SW480 (cell line): ENCODE measurements around the gene TSPAN18.

Experiments used
- DNase-seq: peaks from one replicate; pipeline ENCODE4 v3.0.0-alpha.2; 2016; ENCODE audit warnings: low spot score

Gene TSPAN18

DNA sequence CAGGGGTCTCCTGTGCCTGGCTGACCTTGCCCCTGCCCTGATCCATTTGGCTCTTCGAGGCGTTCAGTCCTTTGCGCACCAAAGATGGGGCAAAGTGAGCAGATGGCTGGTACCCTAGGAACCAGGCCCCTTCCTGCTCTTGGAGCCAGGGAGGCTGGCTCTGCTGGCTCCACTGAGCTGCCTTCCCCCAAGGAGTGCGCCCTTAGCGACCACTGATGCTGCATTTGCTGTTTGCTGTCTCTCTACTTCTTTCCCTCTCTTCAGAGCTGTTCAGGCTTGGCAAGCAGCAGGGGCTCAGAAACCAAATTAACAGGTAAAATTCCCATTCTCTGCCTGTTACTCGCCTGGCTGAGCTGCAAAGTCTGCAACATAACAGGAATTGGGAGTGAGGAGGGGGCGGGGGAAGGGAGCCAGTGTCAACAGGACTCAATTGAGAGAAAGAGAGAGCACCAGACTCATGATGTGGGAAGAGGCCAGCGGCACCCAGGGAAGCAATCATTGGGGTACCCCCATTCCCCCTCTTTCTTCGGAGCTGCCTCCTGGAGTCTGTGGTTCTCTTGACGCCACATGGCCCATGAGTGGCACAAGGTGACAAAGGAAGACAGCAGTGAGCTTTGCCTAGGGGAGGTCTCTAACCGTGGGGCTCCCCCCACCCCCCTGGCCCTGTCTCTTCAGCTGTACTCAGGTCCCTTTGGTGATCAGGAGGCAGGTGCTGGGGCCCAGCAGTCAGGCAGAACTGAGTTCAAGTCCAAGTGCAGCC is 121.6 kb downstream of the TSPAN18 start:
- no peak for DNase-seq

GRCh38 chr11:44848963-44849350 is 122.2 kb downstream of the TSPAN18 start:
- no peak for DNase-seq

DNA sequence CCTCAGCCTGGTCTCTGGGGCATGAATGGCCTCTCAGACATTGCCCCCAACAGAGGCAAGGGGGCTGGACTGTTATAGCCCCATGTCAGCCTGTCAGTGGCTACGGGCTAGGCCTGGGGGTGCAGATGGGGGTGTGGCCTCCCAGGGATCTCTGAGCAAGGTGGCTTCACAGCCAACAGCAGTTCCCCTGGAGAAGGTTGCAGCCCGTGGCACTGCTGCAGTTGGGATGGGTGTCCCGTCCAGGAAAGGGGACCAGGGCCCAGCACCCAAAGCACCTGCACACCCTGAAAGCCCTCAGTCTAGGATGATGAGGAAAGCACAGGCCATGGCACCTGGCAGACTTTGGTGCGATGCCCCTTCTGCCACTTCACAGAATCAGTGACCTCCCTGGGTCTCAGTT is 122.7 kb downstream of the TSPAN18 start:
- DNase-seq = no peak

DNA sequence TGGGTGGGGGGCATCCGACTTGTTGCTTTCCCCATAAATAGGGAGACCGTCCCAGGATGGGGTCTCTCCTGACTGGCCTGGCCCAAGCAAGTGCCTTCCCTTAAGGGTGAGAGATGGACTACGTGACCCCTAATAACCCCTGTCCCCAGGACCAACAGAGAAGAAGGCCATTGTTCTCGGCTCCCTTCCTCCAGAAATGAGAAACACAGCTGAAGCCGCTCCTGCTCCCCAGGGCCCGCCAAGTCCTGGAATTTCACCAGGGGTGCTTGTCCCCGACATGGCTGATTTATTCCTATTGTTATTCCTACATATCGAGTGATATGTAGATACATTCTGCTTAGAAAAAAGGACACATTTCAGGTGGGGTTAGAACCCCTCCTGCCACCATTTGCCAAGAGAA is 123.2 kb downstream of the TSPAN18 start:
- DNase-seq = no peak

GRCh38 chr11:44851496-44851895 is 124.7 kb downstream of the TSPAN18 start:
- no peak for DNase-seq

DNA sequence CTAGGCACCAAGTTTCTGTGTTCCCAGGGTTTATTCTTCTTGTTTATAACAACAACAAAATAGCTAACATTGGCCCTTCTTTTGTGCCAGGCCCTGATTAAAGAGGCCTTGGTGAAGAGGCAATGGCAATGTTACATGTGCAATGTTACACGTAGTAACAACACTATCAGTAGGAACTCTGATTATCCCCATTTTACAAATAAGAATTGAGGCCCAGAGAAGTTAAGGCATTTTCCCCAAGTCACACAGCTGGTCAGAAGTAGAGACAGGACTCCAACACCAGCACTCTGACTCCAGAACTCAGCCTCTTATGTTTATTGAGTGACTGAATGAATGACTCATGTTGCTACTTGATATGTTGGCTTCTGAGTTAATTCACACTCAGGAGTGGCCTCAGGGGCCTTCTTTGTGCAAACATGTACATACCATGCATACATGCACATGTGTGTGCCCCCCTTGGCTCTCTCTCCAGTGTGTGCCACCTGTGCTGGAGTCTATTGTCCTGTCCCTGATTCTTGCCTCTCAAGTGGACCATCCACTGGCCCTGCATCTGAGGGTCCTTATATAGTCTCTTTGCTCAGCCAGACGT is 125.5 kb downstream of the TSPAN18 start:
- DNase-seq = no peak

DNA sequence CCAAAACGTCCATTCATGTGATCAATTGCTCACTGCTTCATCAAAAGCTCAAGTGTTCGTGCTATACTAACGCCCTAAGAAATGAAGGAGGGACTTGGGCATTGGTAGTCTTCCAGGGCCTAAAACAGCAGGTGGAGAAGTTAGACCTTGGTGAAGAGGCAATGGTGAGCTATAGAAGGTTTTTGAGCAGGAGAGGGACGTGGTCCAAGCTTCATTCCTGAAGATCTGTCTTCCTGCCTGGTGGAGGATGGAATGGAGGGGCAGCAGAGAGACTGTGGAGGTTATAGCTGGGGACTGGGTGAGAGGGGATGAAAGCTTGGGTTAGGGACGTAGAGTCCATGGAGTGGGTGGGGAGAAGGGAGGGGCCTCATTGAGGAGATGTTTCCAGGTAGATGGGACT is 126.2 kb downstream of the TSPAN18 start:
- no peak for DNase-seq

GRCh38 chr11:44853666-44854065 is 126.9 kb downstream of the TSPAN18 start:
- DNase-seq = no peak

- peak; percentile 62 for DNase-seq
Measured at GRCh38 chr11:44854086-44854485, 127.3 kb downstream of the TSPAN18 start.

- no peak for DNase-seq
Measured at GRCh38 chr11:44854741-44855492, 128.2 kb downstream of the TSPAN18 start.

GRCh38 chr11:44855493-44855849 is 128.7 kb downstream of the TSPAN18 start:
- DNase-seq = no peak

DNA sequence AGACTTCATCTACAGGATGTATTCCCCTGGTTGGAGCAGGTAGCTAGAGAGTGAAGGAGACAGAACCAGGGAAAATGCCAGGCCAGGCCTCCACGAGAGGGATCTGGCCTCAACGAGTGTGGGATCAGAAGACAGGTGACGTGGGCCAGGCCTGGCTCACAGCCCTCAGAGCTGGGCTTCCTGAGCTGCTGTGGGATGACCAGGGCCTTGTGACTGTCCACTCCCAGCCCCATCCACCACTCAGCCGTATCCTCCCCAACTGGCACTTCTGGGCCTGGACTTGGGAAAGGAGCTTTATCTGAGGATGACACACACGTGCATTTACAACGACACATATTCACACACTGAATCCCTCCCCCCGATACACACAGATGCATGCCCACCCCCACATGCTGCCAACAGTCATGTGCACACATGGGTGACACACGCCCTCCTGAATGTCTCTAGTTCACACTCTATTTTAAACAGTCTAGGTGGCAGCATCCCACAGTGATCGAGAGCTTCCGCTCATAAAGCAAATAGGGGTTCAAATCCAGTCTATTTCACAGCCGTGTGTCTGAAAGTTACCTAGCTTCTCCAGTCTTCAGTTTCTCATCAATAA is 130.8 kb downstream of the TSPAN18 start:
- no peak for DNase-seq

DNA sequence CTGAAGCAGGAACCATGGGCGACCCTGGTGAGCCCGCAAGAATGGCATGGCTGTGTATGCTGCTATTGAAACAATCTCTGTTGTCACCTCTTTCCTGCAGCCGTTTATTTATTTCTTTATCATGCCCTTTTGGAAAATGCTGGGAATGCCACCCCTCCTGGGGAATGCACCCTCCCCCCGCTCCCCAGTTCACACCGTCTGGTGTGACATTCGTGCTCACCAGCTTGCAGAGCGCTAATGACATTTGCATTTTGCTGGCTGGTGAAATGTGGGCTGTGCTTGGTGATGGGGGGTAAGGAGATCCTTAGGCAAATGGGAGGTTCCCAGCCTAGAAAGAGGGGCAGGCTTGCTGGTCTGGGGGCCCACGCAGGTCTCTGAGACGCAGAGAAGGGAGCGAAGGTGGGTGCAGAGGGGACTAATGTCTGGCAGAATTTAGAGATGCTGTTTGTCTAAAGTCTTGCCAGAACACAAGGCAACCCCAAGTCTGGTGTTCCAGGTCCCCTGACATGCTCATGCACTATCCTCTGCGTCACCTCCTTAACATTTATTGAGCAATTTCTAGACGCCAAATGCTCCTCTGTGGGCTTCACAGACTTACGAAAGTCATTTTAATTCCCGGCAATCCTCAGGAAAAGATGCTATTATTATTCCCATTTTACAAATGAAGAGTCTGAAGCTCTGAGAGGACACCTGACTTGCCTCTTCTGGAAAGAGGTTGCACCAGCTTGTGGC is 132.2 kb downstream of the TSPAN18 start:
- DNase-seq = no peak

DNA sequence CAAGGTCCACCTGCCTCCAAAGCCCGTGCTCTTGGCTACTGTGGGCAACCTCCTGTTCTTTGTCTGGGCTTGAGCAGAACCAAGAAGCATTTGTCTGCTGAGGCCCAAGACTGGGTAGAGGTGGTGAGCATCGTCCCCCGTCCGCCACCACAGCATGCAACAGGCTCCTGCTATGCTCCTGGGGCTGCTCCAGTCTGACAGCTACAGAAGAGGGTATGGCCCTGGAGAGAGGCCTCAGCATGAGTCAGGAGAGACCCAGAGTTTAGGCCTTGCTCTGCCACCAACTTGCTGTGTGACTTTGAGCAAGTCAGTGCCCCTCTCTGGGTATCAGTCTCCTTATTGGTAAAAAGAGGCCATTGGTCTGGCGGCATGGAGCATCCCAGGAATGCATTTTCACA is 132.8 kb downstream of the TSPAN18 start:
- DNase-seq = no peak

GRCh38 chr11:44860346-44860745 is 133.6 kb downstream of the TSPAN18 start:
- no peak for DNase-seq

DNA sequence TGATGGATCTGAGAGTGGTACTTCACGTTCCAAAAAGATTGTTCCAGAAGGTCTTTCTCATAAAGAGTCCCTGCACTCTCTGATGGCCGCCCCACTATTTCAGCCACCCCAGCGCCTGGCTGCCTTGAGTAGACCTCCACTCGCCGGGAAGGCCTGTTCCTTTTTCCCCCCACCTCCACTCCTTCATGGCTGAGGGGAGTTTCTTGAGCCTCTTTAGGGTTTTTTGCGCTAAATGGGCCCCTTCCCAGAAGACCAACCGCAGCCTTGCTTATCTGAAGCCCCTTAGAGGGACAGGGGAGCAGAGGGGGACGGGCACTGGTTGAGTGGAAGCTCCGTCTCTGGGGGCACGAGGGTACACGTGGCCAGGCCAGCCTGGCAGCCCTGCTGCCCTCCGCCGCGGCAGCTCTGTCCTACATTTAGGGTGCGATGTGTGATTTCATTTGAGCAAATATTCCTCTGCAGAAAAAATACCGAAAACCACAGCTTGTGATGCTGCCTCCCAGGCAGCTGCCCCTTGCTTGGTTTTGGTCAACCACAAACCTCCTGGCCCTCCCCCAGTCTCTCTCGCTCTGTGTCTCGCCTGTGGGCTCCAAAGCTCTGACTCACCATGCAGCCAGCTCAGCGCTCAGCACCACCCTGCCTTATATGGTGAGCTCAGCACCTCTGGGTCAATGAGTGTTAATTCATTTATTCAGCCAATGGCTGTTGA is 135.2 kb downstream of the TSPAN18 start:
- peak; percentile 99 for DNase-seq

DNA sequence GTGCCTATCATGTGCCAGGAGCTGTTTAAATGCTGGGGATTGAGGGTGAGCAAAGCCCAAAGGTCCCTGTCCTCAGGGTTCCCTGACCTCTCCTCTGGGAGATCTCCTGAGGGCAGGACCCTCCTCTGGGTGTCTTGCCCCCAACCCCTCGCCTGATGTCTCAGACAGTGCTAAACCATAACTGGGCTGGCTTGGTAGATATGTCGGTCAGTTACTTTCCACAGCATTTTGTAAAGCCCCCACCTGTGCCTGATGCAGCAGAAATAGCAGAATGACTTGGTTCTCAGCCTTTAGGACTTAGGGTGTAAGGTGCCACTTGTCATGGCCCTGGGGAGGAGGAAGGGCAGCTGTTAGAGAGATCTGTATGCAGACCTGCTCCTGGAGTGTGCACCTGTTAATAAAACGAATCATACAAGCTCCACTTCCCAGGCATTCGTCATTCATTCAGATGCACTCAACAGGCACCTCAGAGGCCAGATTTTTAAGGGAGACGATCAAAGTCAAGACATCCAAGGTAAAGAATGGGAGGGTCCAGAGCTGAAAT is 135.9 kb downstream of the TSPAN18 start:
- DNase-seq = peak; percentile 44

GRCh38 chr11:44863231-44863630 is 136.5 kb downstream of the TSPAN18 start:
- DNase-seq = no peak

GRCh38 chr11:44865866-44866272 is 139.1 kb downstream of the TSPAN18 start:
- DNase-seq = no peak

DNA sequence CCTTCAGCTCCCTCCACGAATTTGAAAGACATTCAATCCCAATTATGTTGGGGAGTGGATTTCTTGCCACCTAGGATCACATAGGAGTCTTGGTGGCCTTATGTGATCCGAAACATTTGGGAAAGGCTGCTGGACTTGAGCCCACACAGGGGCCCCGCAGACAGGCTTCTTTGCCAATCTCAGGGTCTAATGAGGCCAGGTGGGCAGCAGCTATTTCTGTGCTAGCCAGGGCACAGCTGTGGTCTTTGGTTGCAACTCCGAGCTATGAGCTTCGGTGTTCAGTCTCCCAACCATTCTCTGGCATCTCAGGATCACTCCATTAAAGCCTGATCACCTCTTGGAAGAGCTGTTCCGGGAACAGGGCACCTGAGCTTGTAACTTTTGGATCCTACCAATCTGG is 139.5 kb downstream of the TSPAN18 start:
- DNase-seq = no peak

DNA sequence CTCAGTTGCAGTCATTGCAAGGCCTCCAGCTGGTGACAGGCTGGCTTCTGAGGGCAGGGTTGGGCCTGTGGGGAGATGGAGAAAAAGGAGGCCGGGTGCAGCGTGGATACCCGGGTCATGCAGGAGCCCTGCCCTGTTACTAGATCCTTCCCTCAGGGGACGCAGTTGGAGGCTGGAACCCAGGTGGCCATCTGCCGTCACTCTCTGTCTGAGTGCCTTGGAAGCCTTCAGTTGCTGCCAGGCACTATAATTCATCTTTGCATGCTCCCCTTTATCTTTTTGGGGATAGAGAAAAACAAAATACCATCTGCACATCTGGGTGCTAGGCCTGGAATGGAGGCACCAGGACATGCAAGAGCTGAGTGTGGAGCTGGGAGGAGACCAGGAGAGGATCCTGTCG is 141.3 kb downstream of the TSPAN18 start:
- DNase-seq = no peak
